ENCODE data around the gene MED13.
A peak's percentile ranks its signal among the peaks of the same experiment; 100 is the strongest.
"Not testable (repeated sequence)": the region's sequence is repeated elsewhere in the genome, so short reads cannot be mapped to it uniquely, and the experiment has no call there.

The MED13 gene

GRCh38 chr17:61926826-61927207 is 138.3 kb downstream of the MED13 start:
- DNase-seq (ENCODE audit: insufficient read length, low spot score) (no peak), FAIRE-seq (no peak)
- TF ChIP-seq SPI1 (IDR thresholded peaks at IDR 0.05; ENCODE audit: low read depth, low read length) (no peak), POLR2AphosphoS5 (IDR thresholded peaks at IDR 0.05; ENCODE audit: low read depth, low read length) (no peak), TAF1 (IDR thresholded peaks at IDR 0.05; ENCODE audit: low read depth, low read length) (no peak), PAX5 (IDR thresholded peaks at IDR 0.05; ENCODE audit: insufficient read depth, low read length, severe bottlenecking) (no peak), POLR2A (IDR thresholded peaks at IDR 0.05; ENCODE audit: low read depth, low read length) (no peak), POU2F2 (IDR thresholded peaks at IDR 0.05; ENCODE audit: low read depth, low read length) (no peak)

- FAIRE-seq; DNase-seq (ENCODE audit: insufficient read length, low spot score): not testable (repeated sequence)
Observed at GRCh38 chr17:61915162-61915561, 149.9 kb downstream of the MED13 start.

- no peak for TF ChIP-seq TAF1 (IDR thresholded peaks at IDR 0.05; ENCODE audit: low read depth, low read length)
- no peak for TF ChIP-seq SPI1 (IDR thresholded peaks at IDR 0.05; ENCODE audit: low read depth, low read length)
- no peak for TF ChIP-seq POLR2AphosphoS5 (IDR thresholded peaks at IDR 0.05; ENCODE audit: low read depth, low read length)
- FAIRE-seq: no peak
Observed at GRCh38 chr17:61908292-61909037, 156.6 kb downstream of the MED13 start.

GRCh38 chr17:61907361-61907760 is 157.7 kb downstream of the MED13 start:
- no peak for TF ChIP-seq POU2F2 (IDR thresholded peaks at IDR 0.05; ENCODE audit: low read depth, low read length)
- TF ChIP-seq SPI1 (IDR thresholded peaks at IDR 0.05; ENCODE audit: low read depth, low read length): no peak
- TF ChIP-seq TAF1 (IDR thresholded peaks at IDR 0.05; ENCODE audit: low read depth, low read length): no peak
- TF ChIP-seq POLR2AphosphoS5 (IDR thresholded peaks at IDR 0.05; ENCODE audit: low read depth, low read length): no peak
- no peak for TF ChIP-seq PAX5 (IDR thresholded peaks at IDR 0.05; ENCODE audit: insufficient read depth, low read length, severe bottlenecking)
- no peak for TF ChIP-seq POLR2A (IDR thresholded peaks at IDR 0.05; ENCODE audit: low read depth, low read length)
- DNase-seq (ENCODE audit: insufficient read length, low spot score) (no peak), FAIRE-seq (no peak)

More at GRCh38 chr17:61908292-61909037, 156.6 kb downstream of the MED13 start:
- DNase-seq (ENCODE audit: insufficient read length, low spot score): no peak

GRCh38 chr17:61904094-61904710 is 160.9 kb downstream of the MED13 start:
- TF ChIP-seq POU2F2 (IDR thresholded peaks at IDR 0.05; ENCODE audit: low read depth, low read length) (no peak), PAX5 (IDR thresholded peaks at IDR 0.05; ENCODE audit: insufficient read depth, low read length, severe bottlenecking) (no peak), POLR2AphosphoS5 (IDR thresholded peaks at IDR 0.05; ENCODE audit: low read depth, low read length) (no peak), POLR2A (IDR thresholded peaks at IDR 0.05; ENCODE audit: low read depth, low read length) (no peak)
- peak; percentile 40 for FAIRE-seq
- peak; percentile 16 for DNase-seq (ENCODE audit: insufficient read length, low spot score)

GRCh38 chr17:61903251-61903650 is 161.8 kb downstream of the MED13 start:
- FAIRE-seq (no peak), DNase-seq (ENCODE audit: insufficient read length, low spot score) (no peak)
- no peak for TF ChIP-seq POU2F2 (IDR thresholded peaks at IDR 0.05; ENCODE audit: low read depth, low read length)
- no peak for TF ChIP-seq PAX5 (IDR thresholded peaks at IDR 0.05; ENCODE audit: insufficient read depth, low read length, severe bottlenecking)
- no peak for TF ChIP-seq POLR2A (IDR thresholded peaks at IDR 0.05; ENCODE audit: low read depth, low read length)
- no peak for TF ChIP-seq POLR2AphosphoS5 (IDR thresholded peaks at IDR 0.05; ENCODE audit: low read depth, low read length)
- TF ChIP-seq SPI1 (IDR thresholded peaks at IDR 0.05; ENCODE audit: low read depth, low read length): no peak
- no peak for TF ChIP-seq TAF1 (IDR thresholded peaks at IDR 0.05; ENCODE audit: low read depth, low read length)

GRCh38 chr17:61897548-61898180 is 167.4 kb downstream of the MED13 start:
- DNase-seq (ENCODE audit: insufficient read length, low spot score) (no peak), FAIRE-seq (no peak)
- no peak for TF ChIP-seq POU2F2 (IDR thresholded peaks at IDR 0.05; ENCODE audit: low read depth, low read length)
- TF ChIP-seq PAX5 (IDR thresholded peaks at IDR 0.05; ENCODE audit: insufficient read depth, low read length, severe bottlenecking): no peak
- TF ChIP-seq POLR2AphosphoS5 (IDR thresholded peaks at IDR 0.05; ENCODE audit: low read depth, low read length): no peak
- TF ChIP-seq SPI1 (IDR thresholded peaks at IDR 0.05; ENCODE audit: low read depth, low read length): no peak
- TF ChIP-seq POLR2A (IDR thresholded peaks at IDR 0.05; ENCODE audit: low read depth, low read length): no peak
- no peak for TF ChIP-seq TAF1 (IDR thresholded peaks at IDR 0.05; ENCODE audit: low read depth, low read length)

- DNase-seq (ENCODE audit: insufficient read length, low spot score): no peak
- TF ChIP-seq POU2F2 (IDR thresholded peaks at IDR 0.05; ENCODE audit: low read depth, low read length): no peak
- no peak for FAIRE-seq
Observed at GRCh38 chr17:61895391-61895790, 169.7 kb downstream of the MED13 start.

GRCh38 chr17:61894310-61894709 is 170.8 kb downstream of the MED13 start:
- not testable (repeated sequence) for FAIRE-seq; DNase-seq (ENCODE audit: insufficient read length, low spot score)
